Heart left ventricle (tissue), 16 donors: ENCODE measurements around the gene FSTL5. TPM values are rescaled to one million over a fixed set of nuclear protein-coding genes. Genes with fewer than 3 reads are reported as not detected.
"Not testable (repeated sequence)": the region's sequence is repeated elsewhere in the genome, so short reads cannot be mapped to it uniquely, and the experiment has no call there.

ENCODE experiments used
- ATAC-seq, 4 donors: fragments of 200-7000 bp; cut with Tn5 transposase; one replicate each; pipeline ENCODE4 v1.9.1; 2020 to 2022; ENCODE audit warnings: moderate library complexity in 4 of 4, mild to moderate bottlenecking in 3 of 4, moderate number of reproducible peaks in 1 of 4
- DNase-seq, 5 donors: peaks; one replicate each; pipeline ENCODE4 v3.0.0-alpha.2; 2020
- H3K27ac ChIP-seq, 12 donors: fragments of 200-600 bp; sonication (generic) in 4 of 12; one replicate each; pipeline versions ENCODE4 v1.5.0 to v1.8.0; 2016 to 2022; ENCODE audit warnings: mild to moderate bottlenecking in 2 of 12
- H3K27me3 ChIP-seq, 9 donors: fragments of 200-600 bp; sonication (generic) in 2 of 9; one replicate each; pipeline versions ENCODE4 v1.5.1 to v1.8.0; 2016 to 2022; ENCODE audit warnings: mild to moderate bottlenecking in 3 of 9
- H3K36me3 ChIP-seq, 9 donors: fragments of 200-600 bp; sonication (generic) in 2 of 9; one replicate each; pipeline versions ENCODE4 v1.5.0 to v1.8.0; 2018 to 2022; ENCODE audit warnings: mild to moderate bottlenecking in 2 of 9
- H3K4me1 ChIP-seq, 12 donors: fragments of 200-600 bp; sonication (generic) in 4 of 12; one replicate each; pipeline versions ENCODE4 v1.5.0 to v1.8.0; 2016 to 2022; ENCODE audit warnings: mild to moderate bottlenecking in 3 of 12
- H3K4me3 ChIP-seq, 12 donors: fragments of 200-600 bp; sonication (generic) in 4 of 12; one replicate each; pipeline versions ENCODE4 v1.5.0 to v1.8.0; 2017 to 2022; ENCODE audit warnings: mild to moderate bottlenecking in 9 of 12, moderate library complexity in 4 of 12
- H3K9me3 ChIP-seq, 12 donors: fragments of 200-600 bp; sonication (generic) in 4 of 12; one replicate each; pipeline versions ENCODE4 v1.5.0 to v1.8.0; 2016 to 2022; ENCODE audit warnings: mild to moderate bottlenecking in 1 of 12
- CTCF ChIP-seq, 12 donors: fragments of 200-600 bp; sonication (generic) in 4 of 12; IDR thresholded peaks; one replicate each; pipeline versions ENCODE4 v1.5.0 to v1.8.0; 2018 to 2022; ENCODE audit warnings: antibody characterized with exemption in 12 of 12, mild to moderate bottlenecking in 5 of 12
- POLR2A ChIP-seq, 2 donors: fragments of 450-650 bp; IDR thresholded peaks; one replicate each; pipeline ENCODE4 v1.6.1; 2017; ENCODE audit warnings: antibody characterized with exemption in 2 of 2, mild to moderate bottlenecking in 2 of 2, moderate library complexity in 2 of 2
- WGBS, 4 donors: extraction: QIAGEN DNeasy Blood & Tissue Kit in 2 of 4; methylation state at CpG; one replicate each; pipeline versions ENCODE4 v1.1.5 to v1.1.7; 2013 to 2018; 5-methylcytosine and 5-hydroxymethylcytosine counted together
- intact Hi-C, 10 donors: fragments of 100-400 bp; cut with DNase I; formaldehyde crosslinking; loops; one replicate each; pipeline versions ENCODE4 v1.11.1 to v1.14.2; 2022
- polyA plus RNA-seq, 2 donors: library from polyadenylated mRNA; stranded (reverse); fragments of 200-250 nt; gene quantifications; one replicate each; pipeline ENCODE4 v1.2.3, GENCODE V29; 2013
- total RNA-seq, 9 donors: library from RNA; depleted of rRNA in 2 of 9; stranded (reverse); fragments of >200 nt in 2 of 9; fragmentation: NEBNext Ultra II Directional in 3 of 9; extraction: Animal tissue kit (Norgen Biotek cat#: 25700) in 3 of 9; gene quantifications; one replicate each; pipeline versions ENCODE4 v1.1.0 to v1.2.4, GENCODE V29; 2016 to 2023
- donor health status: ischemic (EF 13 %, LVEDD 7.1; RV severe dilation, severe dysfunction).
- donor health status: healthy with polysubstance abuse.
- donor health status: DM: no; HTN: yes; CAD: no.
- donor health status: DM: no; HTN: no; CAD: no.
- donor health status: ischemic (EF 25% LVEDD 6.9; RV normal size, moderate dysfunction).
- donor health status: ischemic (EF 25% LVEDD 5.7; RV mildly dilated, moderate dysfunction).
- donor health status: healthy.
- donor health status: DM: yes; HTN: yes; CAD: no.
- donor health status: ischemic (EF 35%, LVEDD 5.7; RV mildly dilated, moderate dysfunction).
- donor health status: nonischemic (EF 11% LVEDD 7.7; RV severe dilation, severe dysfunction).
- donor health status: DM: yes; HTN: yes; CAD: no.
- donor health status: PGD.
- donor health status: ischemic (EF 29% LVEDD 5.4; RV normal size, mild dysfunction).
- donor health status: nonischemic (EF 23%, LVEDD 6.1; RV moderate dilation, normal function).

Gene FSTL5
- total and polyA plus RNA-seq, 11 donors: not detected

- Histone ChIP-seq H3K4me3 (no peak overlapping the region), H3K27me3 (no peaks in the 10 kb centered on the region), H3K9me3 (peaks cover 0 to 5% (median 0%) of the 10 kb centered on the region in 12 donors), H3K27ac (no peak overlapping the region), H3K4me1 (no peaks in the 10 kb centered on the region), H3K36me3 (no peaks in the 10 kb centered on the region)
- intact Hi-C loops: no loop called here
- 53 to 68% (median 56%) methylated on average over 12 to 13 of the region's 13 CpGs for WGBS, 4 donors
- TF ChIP-seq POLR2A (IDR thresholded peaks at IDR 0.05) (no peak), CTCF (IDR thresholded peaks at IDR 0.05) (no peak)
- DNase-seq (no peak), ATAC-seq (no peak)
Observed at GRCh38 chr4:162116095-162116779, 47.6 kb downstream of the FSTL5 start.

- Histone ChIP-seq H3K4me1 (no peaks in the 10 kb centered on the region), H3K27ac (no peak overlapping the region), H3K9me3 (peaks cover 0 to 5% (median 0%) of the 10 kb centered on the region in 12 donors), H3K27me3 (no peaks in the 10 kb centered on the region), H3K36me3 (no peaks in the 10 kb centered on the region), H3K4me3 (no peak overlapping the region)
- intact Hi-C loops: no loop called here
- TF ChIP-seq POLR2A (IDR thresholded peaks at IDR 0.05) (no peak), CTCF (IDR thresholded peaks at IDR 0.05) (no peak)
- DNase-seq (no peak), ATAC-seq (no peak)
- 35 to 42% (median 39%) methylated on average over 3 of the region's 3 CpGs for WGBS, 4 donors
Observed at GRCh38 chr4:162115333-162115732, 48.5 kb downstream of the FSTL5 start.

- 92 to 96% (median 94%) methylated on average over 4 of the region's 4 CpGs for WGBS, 4 donors
- TF ChIP-seq CTCF (IDR thresholded peaks at IDR 0.05): no peak
- TF ChIP-seq POLR2A (IDR thresholded peaks at IDR 0.05): no peak
- DNase-seq (no peak), ATAC-seq (no peak)
- H3K27me3 ChIP-seq: no peaks in the 10 kb centered on the region
- no peaks in the 10 kb centered on the region for H3K4me1 ChIP-seq
- no peak overlapping the region for H3K4me3 ChIP-seq
- H3K9me3 ChIP-seq: peaks cover 0 to 5% (median 0%) of the 10 kb centered on the region in 12 donors
- no peaks in the 10 kb centered on the region for H3K36me3 ChIP-seq
- H3K27ac ChIP-seq: no peak overlapping the region
- intact Hi-C loops: no loop called here
Observed at GRCh38 chr4:162111078-162111477, 52.7 kb downstream of the FSTL5 start.

GRCh38 chr4:162104459-162105124 is 59.2 kb downstream of the FSTL5 start:
- TF ChIP-seq POLR2A (IDR thresholded peaks at IDR 0.05) (no peak), CTCF (IDR thresholded peaks at IDR 0.05) (no peak)
- no peaks in the 10 kb centered on the region for H3K27me3 ChIP-seq
- no peaks in the 10 kb centered on the region for H3K4me1 ChIP-seq
- H3K27ac ChIP-seq: no peak overlapping the region
- intact Hi-C loops: no loop called here
- DNase-seq (no peak), ATAC-seq (no peak)
- H3K9me3 ChIP-seq: peaks cover 0 to 6% (median 0%) of the 10 kb centered on the region in 12 donors
- H3K4me3 ChIP-seq: no peak overlapping the region
- no peaks in the 10 kb centered on the region for H3K36me3 ChIP-seq
- 52 to 61% (median 57%) methylated on average over 5 of the region's 5 CpGs for WGBS, 4 donors

GRCh38 chr4:162103908-162104307 is 59.9 kb downstream of the FSTL5 start:
- H3K27ac ChIP-seq, H3K36me3 ChIP-seq, intact Hi-C loops, DNase-seq, H3K9me3 ChIP-seq, ATAC-seq, H3K4me1 ChIP-seq, H3K27me3 ChIP-seq, H3K4me3 ChIP-seq: not testable (repeated sequence)
- WGBS, 4 donors: 92 to 97% (median 94%) methylated on average over 12 of the region's 12 CpGs
